Liver (tissue), 9 donors: ENCODE data around the gene RAB14. TPM values are rescaled to one million over a fixed set of nuclear protein-coding genes. Genes with fewer than 3 reads are reported as not detected.

Experiments used
- DNase-seq: peaks from one replicate; pipeline ENCODE4 v3.0.0-alpha.2; 2017; ENCODE audit warnings: low spot score
- H3K27ac ChIP-seq, 2 donors: one replicate each; pipeline ENCODE4 v1.7.0; 2013; ENCODE audit warnings: inconsistent platforms in 2 of 2, low read length in 2 of 2, control low read depth in 1 of 2, low read depth in 1 of 2, mild to moderate bottlenecking in 1 of 2
- H3K27me3 ChIP-seq, 4 donors: one replicate each; pipeline versions ENCODE4 v1.6.1 to v1.7.0; 2013; ENCODE audit warnings: low read length in 3 of 4, inconsistent platforms in 1 of 4, mild to moderate bottlenecking in 1 of 4, moderate library complexity in 1 of 4; ENCODE audit not compliant: control insufficient read depth in 4 of 4, insufficient read depth in 4 of 4
- H3K36me3 ChIP-seq, 4 donors: one replicate each; pipeline versions ENCODE4 v1.6.1 to v1.7.0; 2013; ENCODE audit warnings: low read length in 3 of 4, mild to moderate bottlenecking in 3 of 4, low read depth in 1 of 4, moderate library complexity in 1 of 4; ENCODE audit not compliant: control insufficient read depth in 4 of 4, insufficient read depth in 3 of 4
- H3K4me1 ChIP-seq, 4 donors: one replicate each; pipeline versions ENCODE4 v1.6.1 to v1.7.0; 2013; ENCODE audit warnings: low read length in 3 of 4, mild to moderate bottlenecking in 3 of 4, moderate library complexity in 1 of 4; ENCODE audit not compliant: control insufficient read depth in 4 of 4, insufficient read depth in 4 of 4
- H3K4me3 ChIP-seq, 3 donors: one replicate each; pipeline versions ENCODE4 v1.6.1 to v1.7.0; 2013; ENCODE audit warnings: low read length in 3 of 3, control low read depth in 1 of 3, low read depth in 1 of 3, mild to moderate bottlenecking in 1 of 3
- H3K9ac ChIP-seq, 2 donors: one replicate each; pipeline ENCODE4 v1.7.0; 2013; ENCODE audit warnings: low read length in 2 of 2, mild to moderate bottlenecking in 2 of 2, moderate library complexity in 2 of 2, control low read depth in 1 of 2, low read depth in 1 of 2
- H3K9me3 ChIP-seq, 4 donors: one replicate each; pipeline versions ENCODE4 v1.6.1 to v1.7.0; 2013; ENCODE audit warnings: low read length in 3 of 4; ENCODE audit not compliant: control insufficient read depth in 4 of 4
- FOXA2 ChIP-seq: IDR thresholded peaks from 2 replicates; pipeline ENCODE4 v1.6.1; 2016; ENCODE audit warnings: antibody characterized with exemption
- HNF4G ChIP-seq: IDR thresholded peaks from 2 replicates; pipeline ENCODE4 v1.6.1; 2016; ENCODE audit warnings: antibody characterized with exemption
- JUND ChIP-seq, 2 donors: IDR thresholded peaks; 2 replicates each; pipeline ENCODE4 v1.6.1; 2016; ENCODE audit warnings: antibody characterized with exemption in 2 of 2
- RAD21 ChIP-seq, 2 donors: IDR thresholded peaks; 2 replicates each; pipeline ENCODE4 v1.6.1; 2016; ENCODE audit warnings: antibody characterized with exemption in 2 of 2, mild to moderate bottlenecking in 2 of 2
- RXRA ChIP-seq, 2 donors: IDR thresholded peaks; 2 replicates each; pipeline ENCODE4 v1.6.1; 2017 to 2018; ENCODE audit warnings: antibody characterized with exemption in 2 of 2, mild to moderate bottlenecking in 1 of 2
- YY1 ChIP-seq: IDR thresholded peaks from 2 replicates; pipeline ENCODE4 v1.6.1; 2016; ENCODE audit warnings: antibody characterized with exemption, mild to moderate bottlenecking
- WGBS: extraction: QIAGEN DNeasy Blood & Tissue Kit; methylation state at CpG from one replicate; pipeline ENCODE4 v1.1.7; 2013; 5-methylcytosine and 5-hydroxymethylcytosine counted together
- polyA plus RNA-seq, 2 donors: library from polyadenylated mRNA; stranded (reverse) in 1 of 2; unstranded in 1 of 2; fragments of 200-250 nt in 1 of 2; fragments of >200 nt in 1 of 2; fragmentation: Nextera tagmentation in 1 of 2; extraction: Ambion mirVana in 1 of 2; gene quantifications; one replicate each; pipeline versions ENCODE4 v1.2.1 to v1.2.3, GENCODE V29; 2013 to 2015
- total RNA-seq, 2 donors: library from RNA; depleted of rRNA; stranded (reverse); fragments of >200 nt; gene quantifications; one replicate each; pipeline ENCODE4 v1.2.3, GENCODE V29; 2014
- TF ChIP-seq, protein P1 (sequence below): IDR thresholded peaks from 2 replicates; pipeline ENCODE4 v1.6.1; 2016; ENCODE audit warnings: antibody characterized with exemption
- TF ChIP-seq, protein P2 (sequence below): IDR thresholded peaks from 2 replicates; pipeline ENCODE4 v1.6.1; 2016; ENCODE audit warnings: antibody characterized with exemption
- donor health status: healthy.
- donor health status: healthy.
- donor health status: healthy.
- donor health status: healthy.
- donor health status: healthy.

Gene RAB14
- total and polyA plus RNA-seq, 4 donors = 25.9 to 48.2 (median 36.5) TPM

DNA sequence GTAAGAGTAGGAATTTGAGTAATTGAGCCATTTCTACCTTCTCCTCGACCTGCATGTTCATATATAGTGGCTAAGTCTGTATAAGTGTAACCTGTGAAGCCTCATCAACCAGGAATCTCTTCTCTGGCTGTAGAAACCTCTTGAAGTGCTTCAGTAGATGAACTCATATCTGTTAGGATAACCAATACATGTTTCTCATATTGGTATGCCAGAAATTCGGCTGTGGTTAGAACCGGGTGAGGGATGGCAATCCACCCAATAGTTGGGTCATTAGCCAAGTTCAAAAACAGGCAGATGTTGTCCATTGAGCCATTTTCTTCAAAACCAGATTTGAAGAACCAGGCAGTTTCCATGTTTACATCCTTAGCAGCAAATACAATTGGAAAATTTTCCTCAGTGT lies 37.4 kb upstream of the RAB14 start:
- Histone ChIP-seq H3K36me3 (peaks cover 0 to 2% (median 0%) of the 10 kb centered on the region in 4 donors), H3K4me3 (no peak overlapping the region), H3K9me3 (peaks cover 0 to 3% (median 0%) of the 10 kb centered on the region in 4 donors), H3K9ac (no peak overlapping the region), H3K27me3 (no peaks in the 10 kb centered on the region), H3K4me1 (no peaks in the 10 kb centered on the region), H3K27ac (no peak overlapping the region)
- TF ChIP-seq, protein P1, sequence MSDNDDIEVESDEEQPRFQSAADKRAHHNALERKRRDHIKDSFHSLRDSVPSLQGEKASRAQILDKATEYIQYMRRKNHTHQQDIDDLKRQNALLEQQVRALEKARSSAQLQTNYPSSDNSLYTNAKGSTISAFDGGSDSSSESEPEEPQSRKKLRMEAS = no peak
- no peak for TF ChIP-seq HNF4G
- TF ChIP-seq, protein P2, sequence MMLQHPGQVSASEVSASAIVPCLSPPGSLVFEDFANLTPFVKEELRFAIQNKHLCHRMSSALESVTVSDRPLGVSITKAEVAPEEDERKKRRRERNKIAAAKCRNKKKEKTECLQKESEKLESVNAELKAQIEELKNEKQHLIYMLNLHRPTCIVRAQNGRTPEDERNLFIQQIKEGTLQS = no peak
- no peak for TF ChIP-seq JUND (IDR thresholded peaks at IDR 0.05)
- no peak for TF ChIP-seq YY1
- no peak for TF ChIP-seq RAD21 (IDR thresholded peaks at IDR 0.05)
- TF ChIP-seq FOXA2 = no peak
- WGBS = 94% methylated on average over 3 of the region's 3 CpGs
- DNase-seq = no peak

DNA sequence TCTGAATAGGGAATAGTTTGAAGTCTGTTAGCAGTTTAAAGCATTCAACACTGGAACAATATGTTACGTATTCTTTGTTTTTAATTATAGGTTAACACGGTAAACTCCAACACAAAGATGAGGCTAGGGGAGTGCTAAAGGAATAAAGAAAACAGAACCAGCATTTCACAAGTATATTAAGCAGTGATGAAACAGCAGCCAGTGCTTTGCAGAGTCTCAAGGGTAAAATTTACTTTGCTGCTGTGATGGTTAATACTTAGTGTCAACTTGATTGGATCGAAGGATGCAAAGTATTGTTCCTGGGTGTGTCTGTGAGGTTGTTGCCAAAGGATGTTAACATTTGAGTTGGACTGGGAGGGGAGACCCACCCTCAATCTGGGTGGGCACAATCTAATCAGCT lies 36.2 kb upstream of the RAB14 start:
- Histone ChIP-seq H3K36me3 (peaks cover 0 to 2% (median 0%) of the 10 kb centered on the region in 4 donors), H3K9ac (no peak overlapping the region), H3K27me3 (no peaks in the 10 kb centered on the region), H3K27ac (no peak overlapping the region), H3K9me3 (no peaks in the 10 kb centered on the region), H3K4me3 (no peak overlapping the region), H3K4me1 (no peaks in the 10 kb centered on the region)
- TF ChIP-seq, protein P1 = no peak
- TF ChIP-seq RXRA (IDR thresholded peaks at IDR 0.05) (no peak), RAD21 (IDR thresholded peaks at IDR 0.05) (no peak)
- no peak for DNase-seq
- 90% methylated on average over 3 of the region's 3 CpGs for WGBS

DNA sequence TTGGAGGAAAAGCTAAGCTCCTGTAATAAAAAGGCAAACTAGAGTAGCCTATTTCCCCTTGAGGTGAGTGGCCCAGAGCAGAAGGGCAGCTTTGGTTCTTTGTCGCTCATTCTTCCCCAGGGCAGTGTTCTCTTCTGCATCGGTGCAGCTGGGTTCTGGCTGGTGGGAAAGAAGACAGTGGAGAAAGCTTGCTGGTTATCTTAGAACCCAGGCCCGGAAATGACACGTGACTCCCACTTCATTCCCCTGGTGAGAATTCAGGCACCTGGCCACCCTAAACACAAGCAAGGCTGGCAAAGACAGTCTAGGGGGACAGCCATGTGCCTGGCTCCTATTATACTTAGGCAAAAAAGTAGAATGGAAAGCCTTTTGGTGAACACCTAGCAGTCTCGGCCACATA lies 33.8 kb upstream of the RAB14 start:
- Histone ChIP-seq H3K27me3 (no peaks in the 10 kb centered on the region), H3K9ac (no peak overlapping the region), H3K4me3 (no peak overlapping the region), H3K9me3 (no peaks in the 10 kb centered on the region), H3K27ac (no peak overlapping the region), H3K36me3 (peaks cover 0 to 2% (median 0%) of the 10 kb centered on the region in 4 donors), H3K4me1 (no peaks in the 10 kb centered on the region)
- no peak for DNase-seq
- 96% methylated on average over 5 of the region's 5 CpGs for WGBS
- TF ChIP-seq YY1 = no peak

DNA sequence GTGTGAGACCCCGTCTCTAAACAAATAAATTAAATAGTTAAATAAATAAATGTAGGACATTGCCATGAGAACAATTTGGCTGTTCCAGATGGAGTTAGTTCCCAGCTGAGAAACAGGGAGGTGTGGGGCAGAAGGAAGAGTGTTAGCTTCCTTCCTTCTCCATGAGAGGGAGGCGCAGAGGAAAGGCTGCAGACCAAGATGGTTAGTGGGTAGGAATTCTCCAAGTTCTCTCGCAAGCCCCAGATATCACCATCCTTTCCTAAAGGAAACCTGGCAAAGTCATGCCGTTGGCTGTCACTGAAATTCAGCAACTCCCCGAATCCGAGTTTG lies 33.1 kb upstream of the RAB14 start:
- WGBS = 87% methylated on average over 6 of the region's 6 CpGs
- H3K4me1 ChIP-seq = no peaks in the 10 kb centered on the region
- H3K9ac ChIP-seq = no peak overlapping the region

More for the DNA sequence above, 33.1 kb upstream of the RAB14 start:
- no peak overlapping the region for H3K27ac ChIP-seq
- no peaks in the 10 kb centered on the region for H3K9me3 ChIP-seq
- no peak for TF ChIP-seq RAD21 (IDR thresholded peaks at IDR 0.05)
- peaks cover 0 to 2% (median 0%) of the 10 kb centered on the region in 4 donors for H3K36me3 ChIP-seq
- no peak overlapping the region for H3K4me3 ChIP-seq
- no peaks in the 10 kb centered on the region for H3K27me3 ChIP-seq
- no peak for DNase-seq
